Neural cell (in vitro differentiated cells): ENCODE results near the gene SH3RF3. TPM values are rescaled to one million over a fixed set of nuclear protein-coding genes. Genes with fewer than 3 reads are reported as not detected.

Source experiments
- H2AFZ ChIP-seq: fragments of 200-600, 300-800 bp; sonication (generic), shearing (Covaris generic); 2 replicates; pipeline ENCODE4 v1.6.0; 2014; ENCODE audit warnings: low read depth, mild to moderate bottlenecking, antibody characterized with exemption, low read length, moderate library complexity
- H3F3A ChIP-seq: fragments of 200-600 bp; shearing (Covaris generic); 2 replicates; pipeline ENCODE4 v1.6.1; 2016; ENCODE audit warnings: mild to moderate bottlenecking, moderate library complexity, mixed read lengths, antibody characterized with exemption, low read length; ENCODE audit not compliant: insufficient read depth, poor library complexity, severe bottlenecking
- H3K27ac ChIP-seq: fragments of 200-600, 300-800 bp; sonication (generic), shearing (Covaris generic); 2 replicates; pipeline ENCODE4 v1.5.1; 2014; ENCODE audit warnings: mild to moderate bottlenecking, low read length, moderate library complexity
- H3K27me3 ChIP-seq: fragments of 300-800, 200-600 bp; sonication (generic), shearing (Covaris generic); 2 replicates; pipeline ENCODE4 v1.6.0; 2014; ENCODE audit warnings: mild to moderate bottlenecking, low read depth, low read length, moderate library complexity; ENCODE audit not compliant: insufficient read depth
- H3K36me3 ChIP-seq: fragments of 300-800, 200-600 bp; sonication (generic), shearing (Covaris generic); 2 replicates; pipeline ENCODE4 v1.5.1; 2014; ENCODE audit warnings: mild to moderate bottlenecking, antibody characterized with exemption, low read length, moderate library complexity; ENCODE audit not compliant: insufficient read depth
- H3K4me2 ChIP-seq: fragments of 300-800, 200-600 bp; sonication (generic), shearing (Covaris generic); 2 replicates; pipeline ENCODE4 v1.6.0; 2014; ENCODE audit warnings: mild to moderate bottlenecking, low read length
- H3K4me3 ChIP-seq: fragments of 300-800, 200-600 bp; sonication (generic), shearing (Covaris generic); 2 replicates; pipeline ENCODE4 v1.5.1; 2014; ENCODE audit warnings: mild to moderate bottlenecking, low read length, moderate library complexity
- H3K79me2 ChIP-seq: fragments of 200-600 bp; shearing (Covaris generic); replicated peaks from 2 replicates; pipeline ENCODE4 v1.6.0; 2014; ENCODE audit warnings: mild to moderate bottlenecking, low read length, moderate library complexity; ENCODE audit not compliant: insufficient read depth
- H3K9ac ChIP-seq: fragments of 300-800, 200-600 bp; sonication (generic), shearing (Covaris generic); 2 replicates; pipeline ENCODE4 v1.6.1; 2016; ENCODE audit warnings: mild to moderate bottlenecking, low read length, mixed read lengths
- H3K9me2 ChIP-seq: fragments of 200-600 bp; shearing (Covaris generic); 2 replicates; pipeline ENCODE4 v1.6.1; 2016; ENCODE audit warnings: mild to moderate bottlenecking, low read length, mixed read lengths; ENCODE audit not compliant: insufficient read depth
- H3K9me3 ChIP-seq: fragments of 200-600, 300-800 bp; sonication (generic), shearing (Covaris generic); 2 replicates; pipeline ENCODE4 v1.6.1; 2016; ENCODE audit warnings: mild to moderate bottlenecking, mixed run types, low read length, moderate library complexity, mixed read lengths
- H4K20me1 ChIP-seq: fragments of 200-600 bp; shearing (Covaris generic); 2 replicates; pipeline ENCODE4 v1.6.1; 2016; ENCODE audit warnings: mild to moderate bottlenecking, mixed run types; ENCODE audit not compliant: insufficient read depth
- CTCF ChIP-seq: fragments of 450-650 bp; IDR thresholded peaks from 2 replicates; pipeline ENCODE4 v1.5.1; 2014; ENCODE audit warnings: antibody characterized with exemption, mild to moderate bottlenecking, moderate library complexity; ENCODE audit not compliant: poor library complexity, severe bottlenecking
- EP300 ChIP-seq: fragments of 450-650 bp; conservative IDR thresholded peaks from 2 replicates; pipeline ENCODE4 v1.6.1; 2014; ENCODE audit warnings: antibody characterized with exemption, mild to moderate bottlenecking, moderate library complexity; ENCODE audit not compliant: poor library complexity, severe bottlenecking
- EZH2 ChIP-seq: fragments of 200-600, 300-800 bp; shearing (Covaris generic), sonication (generic); IDR thresholded peaks from 2 replicates; pipeline ENCODE4 v1.6.1; 2014; ENCODE audit warnings: antibody characterized with exemption, low read length, borderline replicate concordance, mild to moderate bottlenecking; ENCODE audit not compliant: insufficient read depth, poor library complexity, severe bottlenecking
- MXI1 ChIP-seq: fragments of 450-650 bp; conservative IDR thresholded peaks from 2 replicates; pipeline ENCODE4 v1.6.1; 2014; ENCODE audit warnings: antibody characterized with exemption, mild to moderate bottlenecking; ENCODE audit not compliant: poor library complexity, severe bottlenecking
- POLR2AphosphoS5 ChIP-seq: IDR thresholded peaks from 2 replicates; pipeline ENCODE4 v1.6.1; 2012
- RAD21 ChIP-seq: fragments of 450-650 bp; conservative IDR thresholded peaks from 2 replicates; pipeline ENCODE4 v1.6.1; 2014; ENCODE audit warnings: antibody characterized with exemption, mild to moderate bottlenecking, moderate library complexity
- REST ChIP-seq: IDR thresholded peaks from 2 replicates; pipeline ENCODE4 v1.6.1; 2012; ENCODE audit warnings: borderline replicate concordance
- SMC3 ChIP-seq: fragments of 450-650 bp; conservative IDR thresholded peaks from 2 replicates; pipeline ENCODE4 v1.6.1; 2014; ENCODE audit warnings: antibody characterized with exemption, mild to moderate bottlenecking, moderate library complexity; ENCODE audit not compliant: poor library complexity
- TAF1 ChIP-seq: IDR thresholded peaks from 2 replicates; pipeline ENCODE4 v1.6.1; 2012; ENCODE audit warnings: low read depth
- polyA plus RNA-seq: library from polyadenylated mRNA; depleted of rRNA; stranded (reverse); fragments of >200 nt; gene quantifications from 2 replicates; pipeline ENCODE4 v1.2.3, GENCODE V29; 2014

The SH3RF3 gene
- polyA plus RNA-seq, 1 donor from 2014 or later: 0.53 TPM

GRCh38 chr2:109301746-109302145, 172.7 kb downstream of the SH3RF3 start:
- Histone ChIP-seq H3K9me3 (no peaks in the 10 kb centered on the region), H3K27me3 (no peaks in the 10 kb centered on the region), H3K36me3 (no peaks in the 10 kb centered on the region), H3K9me2 (no peaks in the 10 kb centered on the region), H3K79me2 (no peaks in the 10 kb centered on the region), H3K4me3 (no peak overlapping the region), H4K20me1 (no peaks in the 10 kb centered on the region), H2AFZ (no peak overlapping the region), H3K9ac (no peak overlapping the region), H3K4me2 (no peak overlapping the region), H3K27ac (no peak overlapping the region), H3F3A (no peaks in the 10 kb centered on the region)
- no peak for TF ChIP-seq REST
- no peak for TF ChIP-seq SMC3
- no peak for TF ChIP-seq RAD21
- no peak for TF ChIP-seq CTCF
- TF ChIP-seq POLR2AphosphoS5: no peak
- no peak for TF ChIP-seq EP300
- no peak for TF ChIP-seq TAF1
- no peak for TF ChIP-seq MXI1
- no peak for TF ChIP-seq EZH2

GRCh38 chr2:109302319-109302718, 173.3 kb downstream of the SH3RF3 start:
- Histone ChIP-seq H3K4me2 (no peak overlapping the region), H4K20me1 (no peaks in the 10 kb centered on the region)

More at GRCh38 chr2:109302319-109302718, 173.3 kb downstream of the SH3RF3 start:
- Histone ChIP-seq H3K79me2 (no peaks in the 10 kb centered on the region), H3F3A (no peaks in the 10 kb centered on the region), H3K27me3 (no peaks in the 10 kb centered on the region), H2AFZ (no peak overlapping the region), H3K36me3 (no peaks in the 10 kb centered on the region), H3K9me3 (no peaks in the 10 kb centered on the region), H3K4me3 (no peak overlapping the region), H3K9ac (no peak overlapping the region), H3K27ac (no peak overlapping the region), H3K9me2 (no peaks in the 10 kb centered on the region)
- TF ChIP-seq RAD21 (no peak), CTCF (no peak), EZH2 (no peak), TAF1 (no peak), POLR2AphosphoS5 (no peak), EP300 (no peak), REST (no peak), MXI1 (no peak), SMC3 (no peak)
